Cardiac fibroblast (primary cell): ENCODE data around the gene PLA2G2F.

ENCODE experiments used
- DNase-seq, 2 donors: peaks; one replicate each; pipeline versions ENCODE4 v3.0.0 to v3.0.0-alpha.2; 2010; ENCODE audit warnings: low read depth in 2 of 2
- H3K4me3 ChIP-seq, 2 donors: replicated peaks in 1 of 2; 1 replicate in 1 of 2; 2 replicates in 1 of 2; pipeline ENCODE4 v1.5.1; 2011; ENCODE audit warnings: low read depth in 2 of 2, low read length in 2 of 2, mild to moderate bottlenecking in 2 of 2, moderate library complexity in 1 of 2
- CTCF ChIP-seq: IDR thresholded peaks from one replicate; pipeline ENCODE4 v1.5.1; 2011; ENCODE audit warnings: low read depth, mild to moderate bottlenecking, low read length, inconsistent platforms

The PLA2G2F gene

GRCh38 chr1:20107351-20107750, 31.8 kb upstream of the PLA2G2F start:
- H3K4me3 ChIP-seq: no peak overlapping the region
- DNase-seq: no peak
- TF ChIP-seq CTCF: no peak

- no peak for TF ChIP-seq CTCF
- DNase-seq: no peak
- no peak overlapping the region for H3K4me3 ChIP-seq
These were observed 31.3 kb upstream of the PLA2G2F start for GRCh38 chr1:20107796-20108195.

- H3K4me3 ChIP-seq: no peak overlapping the region
- no peak for TF ChIP-seq CTCF
- peak in 1 of 2 donors; percentile 22 for DNase-seq
These were observed 30.6 kb upstream of the PLA2G2F start for GRCh38 chr1:20108366-20109123.

GRCh38 chr1:20109223-20109856, 29.8 kb upstream of the PLA2G2F start:
- TF ChIP-seq CTCF: no peak

GRCh38 chr1:20110679-20111078, 28.4 kb upstream of the PLA2G2F start:
- no peak overlapping the region for H3K4me3 ChIP-seq
- DNase-seq: peak; percentile 91 to 92
- no peak for TF ChIP-seq CTCF

More at GRCh38 chr1:20109223-20109856, 29.8 kb upstream of the PLA2G2F start:
- DNase-seq: no peak
- H3K4me3 ChIP-seq: no peak overlapping the region

GRCh38 chr1:20111452-20111851, 27.7 kb upstream of the PLA2G2F start:
- no peak for DNase-seq
- TF ChIP-seq CTCF: no peak
- no peak overlapping the region for H3K4me3 ChIP-seq
